RWPE2 (cell line): Measurements from ENCODE around the gene FHIT.

Experiments used
- ATAC-seq: fragments of 200-7000 bp; cut with Tn5 transposase; 3 replicates; pipeline ENCODE4 v1.9.1; 2021; ENCODE audit warnings: low read depth
- DNase-seq: peaks from one replicate; pipeline ENCODE4 v3.0.0-alpha.2; 2020; ENCODE audit warnings: low spot score
- H3K27ac ChIP-seq: fragments of 450-650 bp; 2 replicates; pipeline ENCODE4 v1.5.1; 2017; ENCODE audit warnings: mild to moderate bottlenecking; ENCODE audit not compliant: poor library complexity, severe bottlenecking
- H3K27me3 ChIP-seq: fragments of 250-450 bp; sonication (Bioruptor Pico); 2 replicates; pipeline ENCODE4 v1.5.1; 2021; ENCODE audit warnings: mild to moderate bottlenecking, moderate library complexity; ENCODE audit not compliant: insufficient read depth, poor library complexity, severe bottlenecking
- H3K36me3 ChIP-seq: fragments of 250-450 bp; sonication (Bioruptor Pico); 2 replicates; pipeline ENCODE4 v1.5.1; 2020; ENCODE audit warnings: low read depth, mild to moderate bottlenecking, moderate library complexity
- H3K4me1 ChIP-seq: fragments of 250-450 bp; sonication (Bioruptor Pico); 2 replicates; pipeline ENCODE4 v1.5.1; 2021; ENCODE audit warnings: mild to moderate bottlenecking, moderate library complexity; ENCODE audit not compliant: insufficient read depth, poor library complexity, severe bottlenecking
- H3K4me3 ChIP-seq: fragments of 250-450 bp; sonication (Bioruptor Pico); 2 replicates; pipeline ENCODE4 v1.5.1; 2021; ENCODE audit warnings: mild to moderate bottlenecking, moderate library complexity; ENCODE audit not compliant: severe bottlenecking
- H3K9me3 ChIP-seq: fragments of 250-450 bp; sonication (Bioruptor Pico); 2 replicates; pipeline ENCODE4 v1.5.1; 2021; ENCODE audit warnings: mild to moderate bottlenecking, moderate library complexity; ENCODE audit not compliant: severe bottlenecking
- CTCF ChIP-seq: fragments of 450-650 bp; IDR thresholded peaks from one replicate; pipeline ENCODE4 v1.5.1; 2017; ENCODE audit warnings: mild to moderate bottlenecking, moderate library complexity; ENCODE audit not compliant: poor library complexity, severe bottlenecking

Gene FHIT

DNA sequence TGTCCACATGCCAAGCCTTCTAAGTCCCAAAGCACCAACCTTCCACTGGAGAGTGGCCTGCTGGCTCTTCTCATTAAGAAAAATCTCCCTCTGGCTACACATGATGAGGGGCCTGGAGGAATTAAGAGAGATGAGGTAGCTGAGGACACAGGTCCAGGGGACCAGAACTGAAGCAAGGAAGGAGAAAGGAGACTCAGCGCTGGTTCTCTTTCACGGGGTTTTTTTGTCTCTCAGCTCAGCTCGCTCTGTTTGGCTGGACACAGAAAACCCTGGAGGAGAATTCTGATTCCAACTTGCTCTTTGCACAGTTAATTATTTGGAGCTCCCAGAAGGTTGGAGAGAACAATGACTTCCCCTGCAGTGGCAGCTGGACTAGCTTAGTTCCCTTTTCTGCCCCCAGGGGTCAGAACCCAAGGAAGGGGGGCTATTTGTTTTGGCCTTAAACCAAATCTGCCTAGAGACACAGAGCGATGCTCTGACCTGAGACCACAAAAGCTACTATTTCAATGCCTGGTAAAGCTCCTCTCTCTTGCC lies 507.6 kb downstream of the FHIT start:
- no peak for TF ChIP-seq CTCF
- H3K27ac ChIP-seq = no peak overlapping the region

GRCh38 chr3:60742606-60743145 lies 508.6 kb downstream of the FHIT start:
- H3K4me1 ChIP-seq = no peaks in the 10 kb centered on the region
- DNase-seq (no peak), ATAC-seq (peak; percentile 31; the same call in 1 of the 3 replicates)
- no peak overlapping the region for H3K27ac ChIP-seq
- no peaks in the 10 kb centered on the region for H3K9me3 ChIP-seq
- no peak overlapping the region for H3K4me3 ChIP-seq
- H3K36me3 ChIP-seq = no peaks in the 10 kb centered on the region
- TF ChIP-seq CTCF = no peak
- no peaks in the 10 kb centered on the region for H3K27me3 ChIP-seq

More for the DNA sequence above, 507.6 kb downstream of the FHIT start:
- DNase-seq = no peak
- Histone ChIP-seq H3K9me3 (no peaks in the 10 kb centered on the region), H3K36me3 (no peaks in the 10 kb centered on the region), H3K27me3 (no peaks in the 10 kb centered on the region), H3K4me1 (no peaks in the 10 kb centered on the region), H3K4me3 (no peak overlapping the region)
- ATAC-seq = no peak

GRCh38 chr3:60737633-60738399 lies 513.4 kb downstream of the FHIT start:
- no peaks in the 10 kb centered on the region for H3K36me3 ChIP-seq
- ATAC-seq (no peak), DNase-seq (no peak)
- no peaks in the 10 kb centered on the region for H3K9me3 ChIP-seq
- H3K4me3 ChIP-seq = no peak overlapping the region
- H3K4me1 ChIP-seq = no peaks in the 10 kb centered on the region
- TF ChIP-seq CTCF = no peak
- no peaks in the 10 kb centered on the region for H3K27me3 ChIP-seq
- H3K27ac ChIP-seq = no peak overlapping the region

DNA sequence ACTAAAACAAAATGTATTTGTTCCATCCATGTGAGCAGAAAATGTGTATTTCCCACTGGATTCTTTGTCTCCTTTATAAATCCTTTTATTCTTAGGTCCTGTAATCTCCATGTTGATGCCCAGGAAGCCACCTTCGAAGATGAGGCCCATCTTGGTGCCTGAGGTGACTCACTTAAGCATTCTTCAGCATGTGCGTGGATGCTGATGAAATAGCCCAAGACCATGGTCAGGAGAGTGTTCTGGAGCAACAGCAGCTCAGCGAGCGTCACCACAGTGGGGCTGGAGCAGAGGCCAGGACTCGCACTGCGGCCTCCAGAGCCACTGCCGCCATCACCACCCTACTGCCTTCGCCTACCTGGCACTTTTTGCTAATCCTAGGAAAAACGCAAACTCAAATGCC lies 520.9 kb downstream of the FHIT start:
- no peaks in the 10 kb centered on the region for H3K9me3 ChIP-seq
- H3K4me1 ChIP-seq = no peaks in the 10 kb centered on the region
- no peak for ATAC-seq
- no peak overlapping the region for H3K4me3 ChIP-seq
- no peaks in the 10 kb centered on the region for H3K27me3 ChIP-seq
- no peak for TF ChIP-seq CTCF
- no peak for DNase-seq
- no peaks in the 10 kb centered on the region for H3K36me3 ChIP-seq
- no peak overlapping the region for H3K27ac ChIP-seq

GRCh38 chr3:60729056-60729455 lies 522.2 kb downstream of the FHIT start:
- ATAC-seq = no peak
- Histone ChIP-seq H3K9me3 (no peaks in the 10 kb centered on the region), H3K4me1 (no peaks in the 10 kb centered on the region), H3K4me3 (no peak overlapping the region), H3K36me3 (no peaks in the 10 kb centered on the region), H3K27ac (no peak overlapping the region), H3K27me3 (no peaks in the 10 kb centered on the region)
- TF ChIP-seq CTCF = no peak
- DNase-seq = no peak
